A549 treated with ZK216348 at 1 μM for 4 hours (cell line): ENCODE data around the gene TMEM82. TPM values are rescaled to one million over a fixed set of nuclear protein-coding genes. Genes with fewer than 3 reads are reported as not detected.

Experiments used
- total RNA-seq: library from RNA; stranded (reverse); fragments of 200-300 nt; extraction: Qiagen RNA extraction; gene quantifications from 5 replicates; pipeline ENCODE4 v1.2.3, GENCODE V29; 2022; ENCODE audit warnings: low read depth

The TMEM82 gene
- total RNA-seq, result not detected in 5 replicates

GRCh38 chr1:15742339-15742801, at the start of gene TMEM82:
TSS of gene TMEM82 (plus strand) at chr1:15742499. CDS start at chr1:15742560, 61 bp downstream.

GRCh38 chr1:15736038-15736891, 6.0 kb upstream of the TMEM82 start, which contains the start of gene SLC25A34:
TSS of gene SLC25A34 (plus strand) at chr1:15736258. CDS start at chr1:15736486, 228 bp downstream.

GRCh38 chr1:15758343-15758931, 16.1 kb downstream of the TMEM82 start, which contains the start of gene FBLIM1:
TSS of gene FBLIM1 (plus strand) at chr1:15758795. CDS start at chr1:15764984, 6,189 bp downstream.

Other genes with a start within 250 kb of the TMEM82 start
- gene CASP9, start 218.3 kb upstream of the TMEM82 start, total RNA-seq, result 4.1 to 6.9 TPM (median 6.1 TPM) in 5 replicates
- gene DNAJC16, start 215.7 kb upstream of the TMEM82 start, total RNA-seq, result 3.9 to 5.6 TPM (median 4.0 TPM) in 5 replicates
- gene AGMAT, start 157.4 kb upstream of the TMEM82 start, total RNA-seq, result 4.5 to 8.1 TPM (median 7.6 TPM) in 5 replicates
- gene DDI2, start 125.0 kb upstream of the TMEM82 start, total RNA-seq, result 6.5 to 10.5 TPM (median 8.6 TPM) in 5 replicates
- 16.2 to 30.5 TPM (median 26.7 TPM) in 5 replicates for gene PLEKHM2, start 58.2 kb upstream of the TMEM82 start, total RNA-seq
- 0.12 to 0.48 TPM (median 0.28 TPM) in 5 replicates for gene SLC25A34, start 6.2 kb upstream of the TMEM82 start, total RNA-seq
- 21.1 to 38.6 TPM (median 30.3 TPM) in 5 replicates for gene FBLIM1, start 16.3 kb downstream of the TMEM82 start, total RNA-seq
- gene UQCRHL, start 65.2 kb downstream of the TMEM82 start, total RNA-seq, result 6.1 to 15.5 TPM (median 7.8 TPM) in 5 replicates
- gene SPEN, start 105.2 kb downstream of the TMEM82 start, total RNA-seq, result 34.9 to 48.0 TPM (median 44.8 TPM) in 5 replicates
- gene ZBTB17, start 233.6 kb downstream of the TMEM82 start, total RNA-seq, result 7.7 to 17.9 TPM (median 14.7 TPM) in 5 replicates